ENCODE data around the gene HMGN1. TPM values are rescaled to one million over a fixed set of nuclear protein-coding genes. Genes with fewer than 3 reads are reported as not detected.

HMGN1 gene
- total RNA-seq, 1 experiment from 2014 or later, result 516 TPM

DNA sequence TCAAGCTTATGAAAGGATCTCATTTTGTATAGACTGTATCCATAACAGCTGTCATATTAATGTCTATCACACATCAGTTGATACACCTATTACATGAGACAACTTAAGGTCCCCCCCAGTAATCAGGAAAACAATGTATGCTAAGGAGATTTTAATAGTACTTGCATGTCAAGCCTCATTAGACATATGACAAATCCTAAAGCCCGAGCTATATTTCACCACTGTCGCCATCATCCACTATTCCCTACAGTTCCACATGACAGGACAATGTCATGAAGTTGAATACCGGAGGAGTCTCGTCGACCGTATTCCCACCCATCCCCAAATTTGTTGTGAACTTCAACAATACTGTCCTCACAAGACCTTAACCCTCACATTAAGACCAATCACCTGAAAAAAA, 3.4 kb downstream of the HMGN1 start:
- Histone ChIP-seq H2BK12ac (ENCODE audit: insufficient read length, low read depth, low read length) (no peak overlapping the region), H4K8ac (replicated peaks; ENCODE audit: insufficient read length, low read depth, low read length) (no peak overlapping the region), H3K9ac (ENCODE audit: extremely low read depth, insufficient read length, low read length) (no peak overlapping the region), H4K91ac (ENCODE audit: insufficient read length, low read depth, low read length) (no peak overlapping the region), H3K18ac (ENCODE audit: insufficient read length, low read depth, low read length) (no peak overlapping the region), H3K4me2 (ENCODE audit: insufficient read depth, insufficient read length, low read length) (no peak overlapping the region), H3K9me3 (ENCODE audit: control insufficient read depth, low read depth, low read length) (no peaks in the 10 kb centered on the region), H3K4me1 (ENCODE audit: insufficient read depth, low read length) (peaks cover 3% of the 10 kb centered on the region; the same call in 1 of the 2 replicates), H3K23ac (ENCODE audit: insufficient read length, low read depth, low read length) (no peak overlapping the region), H3K14ac (ENCODE audit: insufficient read depth, low read length) (no peak overlapping the region), H4K5ac (ENCODE audit: insufficient read length, low read depth, low read length) (no peak overlapping the region), H2BK20ac (ENCODE audit: low read depth, low read length, poor library complexity, severe bottlenecking) (no peak overlapping the region), H2AFZ (ENCODE audit: low read length) (no peak overlapping the region), H2BK15ac (ENCODE audit: low read depth, low read length) (no peak overlapping the region), H3T11ph (ENCODE audit: low read length) (no peak overlapping the region), H3K27ac (ENCODE audit: insufficient read length, low read depth, low read length) (no peak overlapping the region), H3K56ac (ENCODE audit: insufficient read length, low read depth, low read length) (no peak overlapping the region), H3K23me2 (ENCODE audit: insufficient read length, low read depth, low read length, poor library complexity, severe bottlenecking) (peaks cover 4% of the 10 kb centered on the region), H3K27me3 (ENCODE audit: insufficient read depth, low read length) (no peaks in the 10 kb centered on the region), H2AK5ac (ENCODE audit: insufficient read length, low read length) (no peak overlapping the region), H4K20me1 (ENCODE audit: control insufficient read depth, insufficient read depth, insufficient read length) (no peaks in the 10 kb centered on the region), H3K79me2 (ENCODE audit: insufficient read depth, low read length) (peaks cover 14% of the 10 kb centered on the region), H2BK5ac (ENCODE audit: insufficient read length, low read length) (no peak overlapping the region), H3K79me1 (ENCODE audit: insufficient read depth, low read depth, low read length, poor library complexity, severe bottlenecking) (no peaks in the 10 kb centered on the region), H2BK120ac (ENCODE audit: low read depth, low read length, poor library complexity, severe bottlenecking) (no peak overlapping the region), H3K4ac (ENCODE audit: low read depth, low read length) (no peak overlapping the region)
- peaks cover 45 to 66% (median 64%) of the 10 kb centered on the region in 3 experiments for H3K36me3 Mint-ChIP-seq (ENCODE audit: insufficient read depth in 1 of 3, low read depth in 3 of 3)
- no peak for DNase-seq
- peak overlapping the region in 1 of 3 experiments; percentile 80; a peak in 2 of 7 replicates for H3K27ac Mint-ChIP-seq
- H3K4me3 Mint-ChIP-seq, result peak overlapping the region; percentile 83 to 90
- H3K4me1 Mint-ChIP-seq, result peaks cover 31 to 38% of the 10 kb centered on the region in 2 experiments
- no peaks in the 10 kb centered on the region for H3K9me3 Mint-ChIP-seq
- WGBS (ENCODE audit: extremely low coverage, insufficient read length, low lambda C conversion rate), result no CpG with 5 or more reads among the region's 6 CpGs
- no peaks in the 10 kb centered on the region for H3K27me3 Mint-ChIP-seq (ENCODE audit: low read depth)
- TF ChIP-seq CTCF (conservative IDR thresholded peaks at IDR 0.05), result no peak

Data from H9 (cell line).